COLO829 (cell line): ENCODE measurements around the gene PCMT1.

Experiments
- DNase-seq: peaks from one replicate; pipeline ENCODE4 v3.0.0; 2012; ENCODE audit warnings: low spot score

PCMT1 gene

GRCh38 chr6:149855040-149855654, 105.6 kb downstream of the PCMT1 start:
- DNase-seq = no peak

- DNase-seq = no peak
These were observed 106.2 kb downstream of the PCMT1 start for GRCh38 chr6:149855741-149856140.

GRCh38 chr6:149856256-149856994, 106.9 kb downstream of the PCMT1 start:
- DNase-seq = no peak

GRCh38 chr6:149857541-149857940, 108.0 kb downstream of the PCMT1 start:
- no peak for DNase-seq

GRCh38 chr6:149859368-149859767, 109.8 kb downstream of the PCMT1 start:
- no peak for DNase-seq

GRCh38 chr6:149859938-149860337, 110.4 kb downstream of the PCMT1 start:
- DNase-seq = no peak

- DNase-seq = no peak
These were observed 110.9 kb downstream of the PCMT1 start for GRCh38 chr6:149860513-149860833.
